HG02884 (cell line): ENCODE measurements around the gene NT5C2.

Source experiments
- ATAC-seq: cut with Tn5 transposase; IDR thresholded peaks from one replicate; pipeline ENCODE4 v1.9.1; 2021; ENCODE audit warnings: mild to moderate bottlenecking, moderate library complexity; ENCODE audit not compliant: unreplicated experiment

Gene NT5C2

DNA sequence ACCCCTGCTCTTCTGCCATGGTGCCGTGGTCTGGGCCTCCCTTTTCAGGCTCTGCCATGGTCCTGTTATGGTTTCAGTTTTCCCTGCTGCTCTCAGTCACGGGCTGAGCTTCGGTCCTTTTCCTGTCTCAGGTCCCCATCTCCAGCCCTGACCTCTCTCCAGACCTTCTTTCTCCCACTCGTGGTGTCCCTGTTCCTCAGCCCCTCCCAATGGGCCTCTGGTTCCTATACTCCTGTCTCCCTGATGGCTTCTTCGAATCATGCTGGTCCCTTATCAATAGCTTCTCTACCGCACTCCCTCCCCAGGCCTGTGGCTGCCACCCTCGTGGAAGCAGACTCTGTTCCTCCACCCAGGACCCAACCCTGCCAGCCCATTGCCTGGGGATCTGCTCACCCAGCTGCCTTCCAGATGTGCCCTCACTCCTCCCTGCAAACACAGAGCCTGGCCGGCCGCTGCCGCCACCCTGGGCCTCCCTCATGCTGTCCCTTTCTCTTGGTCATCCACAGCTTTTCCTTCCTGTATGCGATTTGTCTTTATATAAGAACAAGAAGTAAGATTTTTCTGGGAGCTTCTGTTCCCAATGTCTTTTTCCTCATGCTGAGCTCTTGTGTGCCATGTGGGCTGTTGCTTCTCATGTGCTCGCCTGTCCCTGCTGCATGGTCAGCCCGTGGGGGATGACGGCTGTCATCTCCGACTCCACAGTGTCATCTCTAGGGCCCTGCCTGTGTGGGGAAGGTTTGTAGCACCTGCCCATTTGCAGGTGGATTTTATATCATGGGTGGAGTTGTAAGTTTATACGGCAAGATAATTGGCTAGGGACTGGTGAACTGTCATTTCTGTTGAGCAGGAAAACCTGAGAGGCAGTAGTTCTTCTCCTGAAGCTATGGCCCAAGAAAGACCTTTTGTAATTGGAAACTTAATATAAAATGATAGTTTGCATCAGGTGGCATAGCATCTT lies 126.7 kb downstream of the NT5C2 start:
- ATAC-seq: no peak

DNA sequence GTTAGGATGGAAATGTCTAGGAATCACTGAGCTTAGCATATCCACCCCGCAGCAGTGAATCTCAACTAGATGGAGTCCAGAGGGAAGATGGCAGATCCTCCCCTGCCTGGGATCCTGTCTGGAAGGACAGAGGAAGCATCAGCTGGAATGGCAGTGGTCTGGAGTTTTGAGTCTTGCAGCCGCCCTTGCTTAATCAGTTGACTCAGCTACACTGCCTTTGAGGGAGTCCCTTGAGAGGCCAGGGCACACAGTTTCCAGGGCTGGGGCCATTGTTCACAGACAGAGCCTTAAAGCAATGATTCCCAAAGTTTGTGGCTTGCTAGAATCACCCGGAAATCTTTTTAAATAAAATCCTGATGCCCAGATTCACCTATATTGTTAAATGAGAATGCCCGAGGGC lies 128.1 kb downstream of the NT5C2 start:
- ATAC-seq: no peak

DNA sequence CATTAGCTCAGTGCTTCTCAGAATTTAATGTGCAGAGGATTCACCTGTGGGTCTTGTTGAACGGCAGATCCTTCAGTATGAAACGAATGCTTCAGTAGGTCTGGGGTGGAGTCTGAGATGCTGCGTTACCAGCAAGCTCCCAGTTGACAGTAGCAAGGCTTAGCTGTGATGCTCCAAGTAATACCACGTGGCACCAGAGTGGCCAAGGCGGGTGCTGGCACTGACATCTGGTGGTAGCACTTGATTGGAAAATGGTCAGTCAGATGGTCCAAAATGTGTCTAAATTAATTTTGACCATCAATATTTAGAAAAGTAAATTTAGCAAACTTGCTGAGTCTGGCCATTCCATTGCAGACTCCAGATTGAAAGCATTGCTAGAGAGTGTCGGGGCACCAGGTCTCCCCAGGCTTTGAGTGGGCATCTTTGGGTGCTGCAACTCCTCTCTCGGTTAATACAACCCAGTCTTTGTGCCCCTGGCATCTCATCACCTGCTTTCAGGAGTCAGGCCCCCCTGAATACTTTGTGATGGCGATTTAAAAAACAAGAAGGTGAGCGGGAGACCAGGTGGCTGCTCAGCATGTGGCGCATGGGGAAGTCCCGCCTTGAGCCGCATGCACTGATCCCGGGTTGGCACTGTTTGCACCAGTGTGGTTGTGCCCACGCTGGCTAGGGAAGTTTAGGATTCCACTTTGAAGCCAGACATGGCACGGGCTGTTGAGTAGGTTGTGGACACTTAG lies 130.1 kb downstream of the NT5C2 start:
- ATAC-seq: no peak

DNA sequence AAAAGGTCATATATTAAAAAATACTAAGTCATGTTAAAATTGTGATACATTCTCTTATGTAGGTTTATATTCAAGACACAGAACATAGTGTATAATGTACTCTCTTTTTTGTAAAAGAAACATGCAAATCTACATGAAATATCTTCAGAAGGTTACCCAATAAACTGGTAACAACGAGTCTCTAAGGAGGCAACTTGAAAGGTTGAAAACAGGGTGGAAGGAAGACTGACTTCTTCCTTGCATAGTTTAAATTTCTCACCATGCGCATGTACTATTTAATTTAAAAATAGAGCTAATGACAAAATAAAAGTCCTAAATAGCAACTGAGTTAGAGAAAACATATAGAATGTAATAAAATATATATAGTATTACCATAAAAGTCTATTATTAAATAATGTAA lies 132.5 kb downstream of the NT5C2 start:
- no peak for ATAC-seq

DNA sequence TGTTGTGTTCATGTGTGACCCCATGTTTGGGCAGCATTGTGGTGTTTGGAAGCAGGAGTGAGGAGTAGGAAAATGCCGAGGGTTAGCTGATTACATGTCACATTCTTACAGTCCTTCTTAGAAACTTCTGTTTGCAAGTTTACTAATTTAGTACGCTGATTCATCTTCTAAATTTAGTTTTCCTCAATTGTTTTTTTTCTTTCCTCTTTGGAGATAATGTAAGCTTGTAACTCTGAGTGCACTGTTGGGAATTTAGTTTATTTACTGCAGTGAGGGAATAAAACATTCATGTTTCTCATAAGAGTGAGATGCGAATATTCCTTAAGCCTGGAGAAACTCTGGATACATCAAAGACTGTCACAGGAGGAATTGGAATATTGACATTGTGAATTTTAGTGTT lies 135.0 kb downstream of the NT5C2 start:
- no peak for ATAC-seq

DNA sequence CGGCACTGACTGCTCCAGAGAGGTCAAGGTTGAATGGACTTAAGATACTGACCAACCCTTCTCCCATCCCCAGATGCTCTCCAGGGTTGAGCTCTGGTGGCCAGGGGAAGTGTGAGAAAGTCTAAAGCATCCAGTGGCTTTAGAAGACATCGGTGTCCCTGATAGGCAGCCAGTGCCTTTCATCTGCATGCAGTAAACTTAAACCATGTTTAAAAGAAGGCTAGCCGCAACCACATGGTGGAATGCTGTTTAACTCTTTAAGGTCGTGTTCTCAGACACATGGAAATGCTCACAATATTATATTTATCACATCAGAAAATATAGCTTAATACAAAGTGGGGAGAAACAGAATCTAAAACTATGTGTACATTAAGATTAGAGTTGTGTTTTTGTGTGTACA lies 138.0 kb downstream of the NT5C2 start:
- no peak for ATAC-seq

DNA sequence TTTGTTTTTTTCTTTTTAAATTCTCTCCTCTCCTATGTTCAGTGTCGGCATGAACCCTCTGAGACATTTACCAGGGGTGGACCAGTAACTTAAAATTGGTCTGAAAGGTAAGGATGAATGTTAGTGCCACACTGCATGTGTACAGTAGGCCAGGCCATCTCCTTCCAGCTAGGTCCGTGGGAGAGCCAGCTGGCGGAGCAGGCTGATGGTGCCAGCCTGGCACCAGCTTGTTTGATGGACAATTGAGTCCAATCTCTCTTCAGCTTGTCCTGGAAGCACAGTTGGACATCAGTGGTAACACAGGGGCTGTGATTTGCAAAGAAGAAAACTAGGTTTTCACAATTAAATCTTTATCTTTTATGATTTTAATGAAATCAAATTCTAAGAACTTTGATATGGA lies 138.5 kb downstream of the NT5C2 start:
- no peak for ATAC-seq

DNA sequence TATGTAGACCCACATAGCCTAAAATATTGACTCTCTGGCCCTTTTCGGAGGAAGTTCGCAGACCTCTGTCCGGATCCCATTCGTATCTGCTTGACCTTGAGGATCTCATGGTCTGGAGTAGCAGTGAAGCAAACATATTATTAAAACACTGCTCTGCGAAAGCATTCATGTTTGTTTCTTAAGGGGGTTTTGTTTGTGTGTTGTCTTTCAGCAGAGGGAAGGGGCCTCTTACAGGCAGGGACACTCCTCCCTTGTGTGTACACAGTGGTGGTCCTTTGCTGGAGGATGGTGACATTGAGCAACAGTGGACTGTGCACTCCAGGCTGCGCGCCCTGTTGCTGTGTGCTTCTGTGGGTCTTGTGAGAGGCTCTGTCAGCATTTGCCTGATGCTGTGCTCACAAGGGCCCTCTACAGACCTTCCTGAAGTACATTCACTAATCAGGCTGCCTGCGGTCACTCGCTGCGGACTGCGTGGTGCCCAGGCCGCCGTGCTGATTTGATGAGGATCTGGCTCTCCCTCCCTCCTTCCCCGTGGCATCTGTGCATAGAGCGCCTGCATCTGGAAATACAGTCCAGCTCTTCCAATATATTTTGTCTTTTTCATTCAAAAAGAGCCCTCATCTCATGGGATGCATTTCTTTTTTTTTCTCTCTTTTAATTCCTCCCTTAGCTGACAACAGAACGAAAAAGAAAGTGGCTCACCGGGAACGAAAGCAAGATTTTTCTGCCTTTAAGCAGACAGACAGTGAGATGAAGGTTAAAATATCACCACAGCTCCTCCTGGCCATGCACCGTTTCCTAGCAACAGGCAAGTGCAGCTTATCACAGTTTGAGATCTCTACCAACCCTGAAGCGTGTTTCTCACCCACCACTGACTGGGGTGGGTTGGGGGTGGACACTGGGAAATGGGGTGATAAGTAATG lies 139.2 kb downstream of the NT5C2 start:
- no peak for ATAC-seq

DNA sequence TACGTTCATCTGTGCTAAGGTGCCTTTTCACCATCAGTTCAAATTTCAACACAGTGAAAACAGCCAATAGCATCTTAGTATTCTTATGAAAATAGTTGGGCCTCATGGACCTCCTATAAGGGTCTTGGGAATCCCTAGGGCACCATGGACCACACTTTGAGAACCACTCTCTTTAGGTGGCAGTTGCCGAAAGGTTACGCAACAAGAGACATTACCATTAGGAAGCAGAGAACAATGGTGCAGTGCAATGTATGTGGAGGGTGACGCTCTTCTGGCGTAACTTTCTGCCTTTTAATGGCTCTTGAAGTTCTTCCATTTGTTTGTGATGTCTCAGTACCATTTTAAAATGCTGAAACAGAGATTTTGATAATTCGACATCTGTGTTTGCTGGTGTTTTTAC lies 143.8 kb downstream of the NT5C2 start:
- no peak for ATAC-seq

DNA sequence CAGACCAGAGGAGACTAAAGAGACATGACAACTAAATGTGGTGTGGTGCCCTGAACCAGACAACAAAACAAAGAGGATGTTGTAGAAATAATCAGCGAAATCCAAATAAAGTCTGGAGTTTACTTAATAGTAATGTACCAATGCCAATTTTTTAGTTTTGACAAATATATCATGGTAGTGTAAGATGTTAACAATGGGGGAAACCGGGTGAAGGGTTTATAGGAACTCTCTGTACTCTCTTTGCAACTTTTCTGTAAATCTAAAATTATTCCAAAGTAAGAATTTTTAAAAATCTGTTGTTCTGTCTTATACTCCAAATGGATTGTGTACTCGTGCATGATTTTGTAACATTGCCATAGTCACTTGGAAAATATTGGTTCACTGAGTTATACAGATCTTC lies 145.7 kb downstream of the NT5C2 start:
- no peak for ATAC-seq

DNA sequence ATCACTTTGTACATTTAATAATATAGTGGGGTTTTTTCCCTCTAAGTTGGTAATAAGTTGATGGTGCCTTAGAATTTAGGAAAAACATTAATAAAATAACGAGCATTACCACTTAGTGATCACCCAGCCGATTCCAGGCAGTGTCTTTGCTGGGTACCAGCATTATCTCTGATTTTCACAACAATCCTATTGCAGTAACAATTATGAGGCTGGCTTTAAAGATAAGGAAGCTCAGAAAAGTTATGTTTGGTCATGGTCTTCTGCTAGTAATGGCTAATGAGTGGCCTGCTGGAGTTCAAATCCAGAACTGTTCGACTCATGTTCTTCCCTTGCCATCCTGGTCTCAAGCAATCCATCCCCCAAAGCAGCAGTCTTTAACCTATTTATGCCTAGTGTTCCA lies 147.1 kb downstream of the NT5C2 start:
- ATAC-seq: no peak

DNA sequence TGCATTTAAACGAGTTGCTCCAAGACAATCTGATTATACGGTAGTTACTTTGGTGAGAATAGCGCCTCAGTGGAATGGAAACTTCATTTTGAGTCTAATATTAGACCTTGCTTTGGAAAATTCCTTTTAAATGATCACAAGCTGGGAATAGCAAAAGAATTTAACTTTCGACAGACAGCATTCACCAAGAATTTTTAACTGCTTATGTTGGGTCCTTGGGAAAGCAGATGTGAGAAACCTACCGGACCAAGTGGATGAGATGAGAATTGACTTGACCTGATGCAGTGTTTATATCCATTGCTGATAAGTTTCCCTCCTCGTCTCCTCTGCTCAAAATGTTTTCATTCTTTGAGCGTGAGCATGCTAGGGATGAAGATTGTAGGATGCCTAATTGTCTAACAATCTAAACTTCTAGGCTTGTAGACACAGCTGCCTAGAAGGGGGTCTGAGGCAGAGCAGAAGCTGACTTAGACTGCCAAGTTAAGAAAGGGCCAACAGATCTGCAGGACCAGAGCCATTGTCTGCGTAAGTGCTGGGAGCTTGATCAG lies 148.1 kb downstream of the NT5C2 start:
- no peak for ATAC-seq

DNA sequence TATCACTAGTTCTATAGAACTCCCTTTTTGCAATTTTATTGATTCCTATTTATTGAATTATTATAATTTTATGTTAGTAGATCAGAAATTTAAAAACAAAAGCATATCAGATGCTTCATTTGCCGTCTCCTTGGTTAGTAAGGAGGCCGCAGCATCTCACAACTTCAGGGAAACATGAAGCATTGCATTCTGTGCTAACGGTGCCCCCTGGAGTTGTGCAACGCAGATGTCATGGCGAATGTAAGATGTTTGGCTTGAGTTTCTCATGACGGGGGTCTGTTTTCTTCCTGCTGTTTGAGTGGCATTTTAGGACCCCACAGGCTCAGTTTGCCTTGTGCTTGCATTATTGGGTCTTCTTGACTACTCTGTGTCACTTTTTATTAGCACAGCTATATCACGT lies 150.2 kb downstream of the NT5C2 start:
- no peak for ATAC-seq

DNA sequence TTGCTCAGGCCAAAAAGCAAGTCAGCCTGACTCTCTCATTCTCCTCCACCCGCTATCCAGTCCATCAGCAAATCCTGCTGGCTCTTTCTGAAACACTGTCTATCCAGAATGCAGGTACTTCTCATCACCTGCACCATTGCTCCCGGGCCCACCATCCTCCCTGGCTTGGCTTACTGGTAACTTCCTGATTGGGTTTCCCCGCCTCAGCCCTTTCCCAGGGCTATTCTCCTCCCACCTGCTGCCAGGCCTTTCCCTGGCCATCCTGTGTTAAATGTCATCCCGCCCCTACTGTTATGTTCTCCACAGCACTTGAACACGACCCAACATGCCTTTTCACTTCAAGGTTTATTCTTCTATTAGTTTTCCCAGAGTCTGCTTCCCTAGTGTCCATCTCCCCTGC lies 150.9 kb downstream of the NT5C2 start:
- no peak for ATAC-seq

DNA sequence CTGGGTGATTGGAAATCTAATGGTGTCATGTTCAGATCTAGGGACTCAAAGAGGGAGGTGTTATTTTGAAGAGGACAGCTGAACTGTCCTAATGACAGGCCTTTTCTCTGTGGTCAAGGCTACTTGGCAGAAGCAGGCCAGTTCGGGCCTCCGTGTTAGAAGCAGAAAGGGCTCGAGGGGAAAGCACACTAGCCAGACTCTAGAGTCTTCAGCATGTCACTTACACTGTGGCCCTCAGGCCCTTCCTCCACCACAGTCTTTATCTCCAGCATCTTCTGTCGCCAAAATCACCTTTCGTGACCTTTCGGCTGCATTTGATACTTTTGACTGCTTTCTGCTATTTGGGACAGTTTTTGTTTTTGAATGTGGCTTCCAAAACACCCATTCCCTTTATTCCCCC lies 151.7 kb downstream of the NT5C2 start:
- no peak for ATAC-seq

DNA sequence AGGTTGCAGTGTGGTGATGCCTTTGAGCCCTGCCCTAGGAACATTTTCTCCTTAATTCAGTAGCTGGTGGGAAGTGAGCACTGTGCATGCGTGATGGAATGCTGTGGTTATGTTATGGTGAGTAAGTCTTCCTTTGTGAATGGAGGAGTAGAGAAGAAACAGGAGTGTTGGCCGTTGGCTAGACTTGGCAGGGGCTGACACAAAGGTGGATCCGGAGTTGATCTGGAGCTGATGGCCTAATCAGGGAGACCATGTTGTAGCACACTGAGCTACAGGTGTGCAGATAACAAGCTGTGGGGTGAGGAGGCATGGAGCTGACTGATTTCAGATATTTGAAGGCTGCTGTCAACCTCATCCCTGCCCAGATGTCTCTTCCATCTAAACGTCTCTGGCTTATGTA lies 152.7 kb downstream of the NT5C2 start:
- no peak for ATAC-seq

DNA sequence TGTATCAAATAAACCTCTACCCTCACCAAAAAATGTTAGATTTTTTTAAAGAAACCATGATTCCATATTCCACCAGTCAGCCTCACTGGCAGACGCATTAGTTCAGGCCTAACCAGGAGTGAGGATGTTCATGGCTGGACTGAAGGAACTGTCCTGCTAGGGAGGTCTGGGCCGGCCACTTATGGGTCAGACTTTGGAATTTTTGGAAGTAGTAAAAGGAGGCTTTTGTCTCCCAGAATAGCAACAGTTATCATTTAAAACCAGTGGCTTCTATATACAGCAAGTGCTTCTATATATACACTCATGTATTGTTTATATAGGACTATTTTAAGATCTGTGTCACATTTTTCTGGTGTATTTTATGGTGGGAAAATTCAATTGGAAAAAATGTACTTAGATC lies 154.5 kb downstream of the NT5C2 start:
- ATAC-seq: no peak
